Stimulated activated CD4-positive, alpha-beta T cell treated with anti-CD3 and anti-CD28 coated beads, Interleukin-15, amount 100 ng/mL, for 24 hours (primary cell): ENCODE results near the gene FADS1.

ENCODE experiments used
- DNase-seq: peaks from one replicate; pipeline ENCODE4 v3.0.0-alpha.2; 2020

FADS1 gene

GRCh38 chr11:61844909-61845565 is 28.2 kb upstream of the FADS1 start:
- no peak for DNase-seq

GRCh38 chr11:61842528-61842820 is 25.7 kb upstream of the FADS1 start:
- no peak for DNase-seq

- DNase-seq: no peak
Measured at GRCh38 chr11:61841636-61842527, 25.1 kb upstream of the FADS1 start.

- DNase-seq: no peak
Measured at GRCh38 chr11:61840371-61840770, 23.6 kb upstream of the FADS1 start.

GRCh38 chr11:61839742-61840141 is 22.9 kb upstream of the FADS1 start:
- no peak for DNase-seq

GRCh38 chr11:61838921-61839320 is 22.1 kb upstream of the FADS1 start:
- no peak for DNase-seq

GRCh38 chr11:61838501-61838900 is 21.7 kb upstream of the FADS1 start:
- DNase-seq: no peak

GRCh38 chr11:61837411-61838005 is 20.7 kb upstream of the FADS1 start:
- DNase-seq: no peak

- no peak for DNase-seq
Measured at GRCh38 chr11:61836193-61836592, 19.4 kb upstream of the FADS1 start.

- peak; percentile 49 for DNase-seq
Measured at GRCh38 chr11:61834278-61835048, 17.7 kb upstream of the FADS1 start.

GRCh38 chr11:61833926-61834277 is 17.1 kb upstream of the FADS1 start:
- DNase-seq: no peak

GRCh38 chr11:61833471-61833870 is 16.7 kb upstream of the FADS1 start:
- no peak for DNase-seq

GRCh38 chr11:61832754-61833153 is 16.0 kb upstream of the FADS1 start:
- no peak for DNase-seq

- DNase-seq: no peak
Measured at GRCh38 chr11:61832207-61832606, 15.4 kb upstream of the FADS1 start.

- no peak for DNase-seq
Measured at GRCh38 chr11:61830237-61831105, 13.7 kb upstream of the FADS1 start.

GRCh38 chr11:61829806-61830205 is 13.0 kb upstream of the FADS1 start:
- DNase-seq: no peak

- DNase-seq: peak; percentile 53
Measured at GRCh38 chr11:61828629-61829407, 12.0 kb upstream of the FADS1 start.

- no peak for DNase-seq
Measured at GRCh38 chr11:61828379-61828628, 11.5 kb upstream of the FADS1 start.

GRCh38 chr11:61827571-61828378 is 11.0 kb upstream of the FADS1 start, which contains the start of gene FADS2:
TSS of gene FADS2 (plus strand) at chr11:61828300. CDS start at chr11:61828391, 91 bp downstream.
- DNase-seq: peak; percentile 86

GRCh38 chr11:61826930-61827570 is 10.2 kb upstream of the FADS1 start:
- no peak for DNase-seq
